Activated naive CD8-positive, alpha-beta T cell (primary cell): ENCODE results near the gene PHIP.

Experiments used
- H3K27ac Mint-ChIP-seq: one replicate; pipeline ENCODE4 v1.8.0; 2021; ENCODE audit warnings: mixed read lengths
- H3K27me3 Mint-ChIP-seq: one replicate; pipeline ENCODE4 v1.8.0; 2021; ENCODE audit warnings: mixed read lengths
- H3K36me3 Mint-ChIP-seq: one replicate; pipeline ENCODE4 v1.8.0; 2021; ENCODE audit warnings: mixed read lengths
- H3K4me1 Mint-ChIP-seq: one replicate; pipeline ENCODE4 v1.8.0; 2021; ENCODE audit warnings: low read depth, mixed read lengths
- H3K4me3 Mint-ChIP-seq: one replicate; pipeline ENCODE4 v1.8.0; 2021; ENCODE audit warnings: mild to moderate bottlenecking, mixed read lengths
- H3K9me3 Mint-ChIP-seq: one replicate; pipeline ENCODE4 v1.8.0; 2021; ENCODE audit warnings: low read depth, mixed read lengths

The PHIP gene

GRCh38 chr6:79005497-79005896, 72.6 kb downstream of the PHIP start:
- Mint-ChIP-seq H3K4me1 (peaks cover 4% of the 10 kb centered on the region), H3K4me3 (no peak overlapping the region), H3K36me3 (peaks cover 6% of the 10 kb centered on the region), H3K27ac (peak overlapping the region; percentile 8), H3K9me3 (no peaks in the 10 kb centered on the region), H3K27me3 (no peaks in the 10 kb centered on the region)

- no peak overlapping the region for H3K4me3 Mint-ChIP-seq
- H3K4me1 Mint-ChIP-seq: peaks cover 3% of the 10 kb centered on the region
- no peaks in the 10 kb centered on the region for H3K27me3 Mint-ChIP-seq
- H3K27ac Mint-ChIP-seq: no peak overlapping the region
- no peaks in the 10 kb centered on the region for H3K9me3 Mint-ChIP-seq
- peaks cover 6% of the 10 kb centered on the region for H3K36me3 Mint-ChIP-seq
Observed at GRCh38 chr6:79005024-79005423, 73.0 kb downstream of the PHIP start.

- Mint-ChIP-seq H3K4me1 (peaks cover 3% of the 10 kb centered on the region), H3K27ac (no peak overlapping the region), H3K9me3 (no peaks in the 10 kb centered on the region), H3K4me3 (no peak overlapping the region), H3K27me3 (no peaks in the 10 kb centered on the region), H3K36me3 (peaks cover 9% of the 10 kb centered on the region)
Observed at GRCh38 chr6:79004239-79004638, 73.8 kb downstream of the PHIP start.

GRCh38 chr6:79001415-79001814, 76.6 kb downstream of the PHIP start:
- Mint-ChIP-seq H3K27ac (no peak overlapping the region), H3K36me3 (peaks cover 22% of the 10 kb centered on the region)

GRCh38 chr6:78999737-79000136, 78.3 kb downstream of the PHIP start:
- H3K36me3 Mint-ChIP-seq: peaks cover 33% of the 10 kb centered on the region
- H3K9me3 Mint-ChIP-seq: no peaks in the 10 kb centered on the region
- no peaks in the 10 kb centered on the region for H3K27me3 Mint-ChIP-seq
- no peak overlapping the region for H3K27ac Mint-ChIP-seq
- no peak overlapping the region for H3K4me3 Mint-ChIP-seq
- H3K4me1 Mint-ChIP-seq: no peaks in the 10 kb centered on the region

More at GRCh38 chr6:79001415-79001814, 76.6 kb downstream of the PHIP start:
- Mint-ChIP-seq H3K4me3 (no peak overlapping the region), H3K9me3 (no peaks in the 10 kb centered on the region), H3K4me1 (no peaks in the 10 kb centered on the region), H3K27me3 (no peaks in the 10 kb centered on the region)

- H3K36me3 Mint-ChIP-seq: peaks cover 44% of the 10 kb centered on the region
- no peaks in the 10 kb centered on the region for H3K9me3 Mint-ChIP-seq
- H3K27me3 Mint-ChIP-seq: no peaks in the 10 kb centered on the region
- H3K4me1 Mint-ChIP-seq: no peaks in the 10 kb centered on the region
- no peak overlapping the region for H3K4me3 Mint-ChIP-seq
- H3K27ac Mint-ChIP-seq: no peak overlapping the region
Observed at GRCh38 chr6:78995946-78996345, 82.1 kb downstream of the PHIP start.

- Mint-ChIP-seq H3K4me1 (no peaks in the 10 kb centered on the region), H3K36me3 (peaks cover 47% of the 10 kb centered on the region), H3K9me3 (no peaks in the 10 kb centered on the region), H3K4me3 (no peak overlapping the region), H3K27me3 (no peaks in the 10 kb centered on the region), H3K27ac (no peak overlapping the region)
Observed at GRCh38 chr6:78995346-78995745, 82.7 kb downstream of the PHIP start.

- H3K27ac Mint-ChIP-seq: no peak overlapping the region
- H3K36me3 Mint-ChIP-seq: peaks cover 49% of the 10 kb centered on the region
- H3K4me3 Mint-ChIP-seq: no peak overlapping the region
- no peaks in the 10 kb centered on the region for H3K4me1 Mint-ChIP-seq
- no peaks in the 10 kb centered on the region for H3K27me3 Mint-ChIP-seq
- no peaks in the 10 kb centered on the region for H3K9me3 Mint-ChIP-seq
Observed at GRCh38 chr6:78993955-78994354, 84.1 kb downstream of the PHIP start.

- Mint-ChIP-seq H3K27me3 (no peaks in the 10 kb centered on the region), H3K9me3 (no peaks in the 10 kb centered on the region), H3K4me1 (no peaks in the 10 kb centered on the region), H3K4me3 (no peak overlapping the region), H3K36me3 (peaks cover 34% of the 10 kb centered on the region), H3K27ac (no peak overlapping the region)
Observed at GRCh38 chr6:78989191-78989590, 88.9 kb downstream of the PHIP start.

GRCh38 chr6:78986161-78986560, 91.9 kb downstream of the PHIP start:
- H3K9me3 Mint-ChIP-seq: no peaks in the 10 kb centered on the region
- H3K27me3 Mint-ChIP-seq: no peaks in the 10 kb centered on the region
- peaks cover 32% of the 10 kb centered on the region for H3K36me3 Mint-ChIP-seq
- H3K27ac Mint-ChIP-seq: no peak overlapping the region
- H3K4me1 Mint-ChIP-seq: peaks cover 2% of the 10 kb centered on the region
- H3K4me3 Mint-ChIP-seq: no peak overlapping the region

GRCh38 chr6:78984225-78984950, 93.7 kb downstream of the PHIP start:
- H3K9me3 Mint-ChIP-seq: no peaks in the 10 kb centered on the region
- peaks cover 29% of the 10 kb centered on the region for H3K36me3 Mint-ChIP-seq
- no peaks in the 10 kb centered on the region for H3K27me3 Mint-ChIP-seq
- no peak overlapping the region for H3K27ac Mint-ChIP-seq
- no peak overlapping the region for H3K4me3 Mint-ChIP-seq
- peaks cover 4% of the 10 kb centered on the region for H3K4me1 Mint-ChIP-seq

- Mint-ChIP-seq H3K36me3 (peaks cover 13% of the 10 kb centered on the region), H3K4me3 (no peak overlapping the region), H3K27ac (no peak overlapping the region), H3K4me1 (no peaks in the 10 kb centered on the region), H3K9me3 (no peaks in the 10 kb centered on the region), H3K27me3 (no peaks in the 10 kb centered on the region)
Observed at GRCh38 chr6:78967191-78967590, 110.9 kb downstream of the PHIP start.

GRCh38 chr6:78966542-78966941, 111.5 kb downstream of the PHIP start:
- Mint-ChIP-seq H3K9me3 (no peaks in the 10 kb centered on the region), H3K27ac (no peak overlapping the region), H3K36me3 (peaks cover 13% of the 10 kb centered on the region), H3K4me1 (no peaks in the 10 kb centered on the region), H3K27me3 (no peaks in the 10 kb centered on the region), H3K4me3 (no peak overlapping the region)

GRCh38 chr6:78962448-78962847, 115.6 kb downstream of the PHIP start:
- H3K4me3 Mint-ChIP-seq: no peak overlapping the region

GRCh38 chr6:78954740-78955139, 123.3 kb downstream of the PHIP start:
- H3K27ac Mint-ChIP-seq: no peak overlapping the region
- H3K4me3 Mint-ChIP-seq: no peak overlapping the region
- peaks cover 48% of the 10 kb centered on the region for H3K36me3 Mint-ChIP-seq

More at GRCh38 chr6:78962448-78962847, 115.6 kb downstream of the PHIP start:
- peaks cover 14% of the 10 kb centered on the region for H3K36me3 Mint-ChIP-seq
- no peaks in the 10 kb centered on the region for H3K27me3 Mint-ChIP-seq
- no peaks in the 10 kb centered on the region for H3K4me1 Mint-ChIP-seq
- no peak overlapping the region for H3K27ac Mint-ChIP-seq
- no peaks in the 10 kb centered on the region for H3K9me3 Mint-ChIP-seq

GRCh38 chr6:78953798-78954197, 124.3 kb downstream of the PHIP start:
- H3K4me1 Mint-ChIP-seq: no peaks in the 10 kb centered on the region
- no peaks in the 10 kb centered on the region for H3K27me3 Mint-ChIP-seq
- H3K27ac Mint-ChIP-seq: no peak overlapping the region
- peaks cover 11% of the 10 kb centered on the region for H3K9me3 Mint-ChIP-seq
- H3K4me3 Mint-ChIP-seq: no peak overlapping the region
- peaks cover 55% of the 10 kb centered on the region for H3K36me3 Mint-ChIP-seq

More at GRCh38 chr6:78954740-78955139, 123.3 kb downstream of the PHIP start:
- H3K9me3 Mint-ChIP-seq: peaks cover 8% of the 10 kb centered on the region
- H3K4me1 Mint-ChIP-seq: no peaks in the 10 kb centered on the region
- H3K27me3 Mint-ChIP-seq: no peaks in the 10 kb centered on the region
